B cell (primary cell): ENCODE data around the gene ARHGAP31.

Experiments used
- CTCF ChIP-seq: fragments of 200-600 bp; IDR thresholded peaks from one replicate; pipeline ENCODE4 v1.8.0; 2022; ENCODE audit warnings: antibody characterized with exemption, mild to moderate bottlenecking
- EZH2 ChIP-seq: IDR thresholded peaks from 2 replicates; pipeline ENCODE4 v1.6.1; 2012; ENCODE audit warnings: borderline replicate concordance, low read depth, mild to moderate bottlenecking, moderate library complexity, low read length; ENCODE audit not compliant: insufficient read depth, poor library complexity, severe bottlenecking

- TF ChIP-seq CTCF, result no peak
- no peak for TF ChIP-seq EZH2
These were observed 119.6 kb downstream of the ARHGAP31 start for GRCh38 chr3:119413603-119414280.
